ENCODE data around the gene ZBTB32.

DNA sequence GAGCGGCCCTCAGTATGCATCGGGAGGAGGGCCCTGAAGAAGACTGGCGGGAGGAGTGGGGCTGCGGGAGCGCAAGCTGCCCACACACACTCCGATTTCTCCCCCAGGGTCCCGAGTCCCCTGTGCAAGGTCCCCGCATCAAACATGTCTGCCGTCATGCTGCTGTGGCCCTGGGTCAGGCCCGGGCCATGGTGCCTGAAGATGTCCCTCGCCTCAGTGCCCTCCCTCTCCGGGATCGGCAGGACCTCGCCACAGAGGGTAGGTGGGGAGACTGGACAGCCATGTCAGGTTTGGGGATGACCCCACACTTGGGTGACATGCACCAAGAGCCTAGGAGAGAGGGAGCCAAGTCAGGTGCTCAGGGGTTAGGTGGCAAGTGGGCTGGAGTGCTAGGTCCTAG, 18.1 kb downstream of the ZBTB32 start:
- TF ChIP-seq, protein P1, sequence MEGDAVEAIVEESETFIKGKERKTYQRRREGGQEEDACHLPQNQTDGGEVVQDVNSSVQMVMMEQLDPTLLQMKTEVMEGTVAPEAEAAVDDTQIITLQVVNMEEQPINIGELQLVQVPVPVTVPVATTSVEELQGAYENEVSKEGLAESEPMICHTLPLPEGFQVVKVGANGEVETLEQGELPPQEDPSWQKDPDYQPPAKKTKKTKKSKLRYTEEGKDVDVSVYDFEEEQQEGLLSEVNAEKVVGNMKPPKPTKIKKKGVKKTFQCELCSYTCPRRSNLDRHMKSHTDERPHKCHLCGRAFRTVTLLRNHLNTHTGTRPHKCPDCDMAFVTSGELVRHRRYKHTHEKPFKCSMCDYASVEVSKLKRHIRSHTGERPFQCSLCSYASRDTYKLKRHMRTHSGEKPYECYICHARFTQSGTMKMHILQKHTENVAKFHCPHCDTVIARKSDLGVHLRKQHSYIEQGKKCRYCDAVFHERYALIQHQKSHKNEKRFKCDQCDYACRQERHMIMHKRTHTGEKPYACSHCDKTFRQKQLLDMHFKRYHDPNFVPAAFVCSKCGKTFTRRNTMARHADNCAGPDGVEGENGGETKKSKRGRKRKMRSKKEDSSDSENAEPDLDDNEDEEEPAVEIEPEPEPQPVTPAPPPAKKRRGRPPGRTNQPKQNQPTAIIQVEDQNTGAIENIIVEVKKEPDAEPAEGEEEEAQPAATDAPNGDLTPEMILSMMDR (IDR thresholded peaks at IDR 0.05): no peak
- TF ChIP-seq, protein P2, sequence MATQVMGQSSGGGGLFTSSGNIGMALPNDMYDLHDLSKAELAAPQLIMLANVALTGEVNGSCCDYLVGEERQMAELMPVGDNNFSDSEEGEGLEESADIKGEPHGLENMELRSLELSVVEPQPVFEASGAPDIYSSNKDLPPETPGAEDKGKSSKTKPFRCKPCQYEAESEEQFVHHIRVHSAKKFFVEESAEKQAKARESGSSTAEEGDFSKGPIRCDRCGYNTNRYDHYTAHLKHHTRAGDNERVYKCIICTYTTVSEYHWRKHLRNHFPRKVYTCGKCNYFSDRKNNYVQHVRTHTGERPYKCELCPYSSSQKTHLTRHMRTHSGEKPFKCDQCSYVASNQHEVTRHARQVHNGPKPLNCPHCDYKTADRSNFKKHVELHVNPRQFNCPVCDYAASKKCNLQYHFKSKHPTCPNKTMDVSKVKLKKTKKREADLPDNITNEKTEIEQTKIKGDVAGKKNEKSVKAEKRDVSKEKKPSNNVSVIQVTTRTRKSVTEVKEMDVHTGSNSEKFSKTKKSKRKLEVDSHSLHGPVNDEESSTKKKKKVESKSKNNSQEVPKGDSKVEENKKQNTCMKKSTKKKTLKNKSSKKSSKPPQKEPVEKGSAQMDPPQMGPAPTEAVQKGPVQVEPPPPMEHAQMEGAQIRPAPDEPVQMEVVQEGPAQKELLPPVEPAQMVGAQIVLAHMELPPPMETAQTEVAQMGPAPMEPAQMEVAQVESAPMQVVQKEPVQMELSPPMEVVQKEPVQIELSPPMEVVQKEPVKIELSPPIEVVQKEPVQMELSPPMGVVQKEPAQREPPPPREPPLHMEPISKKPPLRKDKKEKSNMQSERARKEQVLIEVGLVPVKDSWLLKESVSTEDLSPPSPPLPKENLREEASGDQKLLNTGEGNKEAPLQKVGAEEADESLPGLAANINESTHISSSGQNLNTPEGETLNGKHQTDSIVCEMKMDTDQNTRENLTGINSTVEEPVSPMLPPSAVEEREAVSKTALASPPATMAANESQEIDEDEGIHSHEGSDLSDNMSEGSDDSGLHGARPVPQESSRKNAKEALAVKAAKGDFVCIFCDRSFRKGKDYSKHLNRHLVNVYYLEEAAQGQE (IDR thresholded peaks at IDR 0.05): no peak
- TF ChIP-seq CEBPB (IDR thresholded peaks at IDR 0.05) (no peak), CBX8 (IDR thresholded peaks at IDR 0.05) (no peak), POLR2A (IDR thresholded peaks at IDR 0.05; ENCODE audit: low read length) (no peak), MAFK (IDR thresholded peaks at IDR 0.05; ENCODE audit: partially characterized antibody) (no peak), HDAC2 (IDR thresholded peaks at IDR 0.05) (no peak), SREBF2 (IDR thresholded peaks at IDR 0.05) (no peak), MAZ (IDR thresholded peaks at IDR 0.05; ENCODE audit: borderline replicate concordance, low read depth, low read length) (no peak), POLR2AphosphoS2 (conservative IDR thresholded peaks at IDR 0.05; ENCODE audit: low read length) (no peak)
- TF ChIP-seq, protein P3, sequence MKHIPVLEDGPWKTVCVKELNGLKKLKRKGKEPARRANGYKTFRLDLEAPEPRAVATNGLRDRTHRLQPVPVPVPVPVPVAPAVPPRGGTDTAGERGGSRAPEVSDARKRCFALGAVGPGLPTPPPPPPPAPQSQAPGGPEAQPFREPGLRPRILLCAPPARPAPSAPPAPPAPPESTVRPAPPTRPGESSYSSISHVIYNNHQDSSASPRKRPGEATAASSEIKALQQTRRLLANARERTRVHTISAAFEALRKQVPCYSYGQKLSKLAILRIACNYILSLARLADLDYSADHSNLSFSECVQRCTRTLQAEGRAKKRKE (CRISPR knock-in tag; IDR thresholded peaks at IDR 0.05; ENCODE audit: low read depth): no peak
